ENCODE measurements around the gene PRMT1.

GRCh38 chr19:49682274-49682673 lies 5.2 kb downstream of the PRMT1 start:
- TF ChIP-seq EZH2 (IDR thresholded peaks at IDR 0.05; ENCODE audit: borderline replicate concordance, insufficient read depth, low read length, poor library complexity, severe bottlenecking) (no peak), CTCF (IDR thresholded peaks at IDR 0.05; ENCODE audit: poor library complexity, severe bottlenecking) (no peak), EP300 (conservative IDR thresholded peaks at IDR 0.05; ENCODE audit: poor library complexity, severe bottlenecking) (no peak), POLR2AphosphoS5 (IDR thresholded peaks at IDR 0.05) (no peak)
- TF ChIP-seq, protein P1, sequence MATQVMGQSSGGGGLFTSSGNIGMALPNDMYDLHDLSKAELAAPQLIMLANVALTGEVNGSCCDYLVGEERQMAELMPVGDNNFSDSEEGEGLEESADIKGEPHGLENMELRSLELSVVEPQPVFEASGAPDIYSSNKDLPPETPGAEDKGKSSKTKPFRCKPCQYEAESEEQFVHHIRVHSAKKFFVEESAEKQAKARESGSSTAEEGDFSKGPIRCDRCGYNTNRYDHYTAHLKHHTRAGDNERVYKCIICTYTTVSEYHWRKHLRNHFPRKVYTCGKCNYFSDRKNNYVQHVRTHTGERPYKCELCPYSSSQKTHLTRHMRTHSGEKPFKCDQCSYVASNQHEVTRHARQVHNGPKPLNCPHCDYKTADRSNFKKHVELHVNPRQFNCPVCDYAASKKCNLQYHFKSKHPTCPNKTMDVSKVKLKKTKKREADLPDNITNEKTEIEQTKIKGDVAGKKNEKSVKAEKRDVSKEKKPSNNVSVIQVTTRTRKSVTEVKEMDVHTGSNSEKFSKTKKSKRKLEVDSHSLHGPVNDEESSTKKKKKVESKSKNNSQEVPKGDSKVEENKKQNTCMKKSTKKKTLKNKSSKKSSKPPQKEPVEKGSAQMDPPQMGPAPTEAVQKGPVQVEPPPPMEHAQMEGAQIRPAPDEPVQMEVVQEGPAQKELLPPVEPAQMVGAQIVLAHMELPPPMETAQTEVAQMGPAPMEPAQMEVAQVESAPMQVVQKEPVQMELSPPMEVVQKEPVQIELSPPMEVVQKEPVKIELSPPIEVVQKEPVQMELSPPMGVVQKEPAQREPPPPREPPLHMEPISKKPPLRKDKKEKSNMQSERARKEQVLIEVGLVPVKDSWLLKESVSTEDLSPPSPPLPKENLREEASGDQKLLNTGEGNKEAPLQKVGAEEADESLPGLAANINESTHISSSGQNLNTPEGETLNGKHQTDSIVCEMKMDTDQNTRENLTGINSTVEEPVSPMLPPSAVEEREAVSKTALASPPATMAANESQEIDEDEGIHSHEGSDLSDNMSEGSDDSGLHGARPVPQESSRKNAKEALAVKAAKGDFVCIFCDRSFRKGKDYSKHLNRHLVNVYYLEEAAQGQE (IDR thresholded peaks at IDR 0.05; ENCODE audit: borderline replicate concordance): no peak
